Heart left ventricle (tissue), 16 donors: Measurements from ENCODE around the gene FCMR. TPM values are rescaled to one million over a fixed set of nuclear protein-coding genes. Genes with fewer than 3 reads are reported as not detected.

Experiments used
- ATAC-seq, 4 donors: fragments of 200-7000 bp; cut with Tn5 transposase; one replicate each; pipeline ENCODE4 v1.9.1; 2020 to 2022; ENCODE audit warnings: moderate library complexity in 4 of 4, mild to moderate bottlenecking in 3 of 4, moderate number of reproducible peaks in 1 of 4
- DNase-seq, 5 donors: peaks; one replicate each; pipeline ENCODE4 v3.0.0-alpha.2; 2020
- H3K27ac ChIP-seq, 12 donors: fragments of 200-600 bp; sonication (generic) in 4 of 12; one replicate each; pipeline versions ENCODE4 v1.5.0 to v1.8.0; 2016 to 2022; ENCODE audit warnings: mild to moderate bottlenecking in 2 of 12
- H3K27me3 ChIP-seq, 9 donors: fragments of 200-600 bp; sonication (generic) in 2 of 9; one replicate each; pipeline versions ENCODE4 v1.5.1 to v1.8.0; 2016 to 2022; ENCODE audit warnings: mild to moderate bottlenecking in 3 of 9
- H3K36me3 ChIP-seq, 9 donors: fragments of 200-600 bp; sonication (generic) in 2 of 9; one replicate each; pipeline versions ENCODE4 v1.5.0 to v1.8.0; 2018 to 2022; ENCODE audit warnings: mild to moderate bottlenecking in 2 of 9
- H3K4me1 ChIP-seq, 12 donors: fragments of 200-600 bp; sonication (generic) in 4 of 12; one replicate each; pipeline versions ENCODE4 v1.5.0 to v1.8.0; 2016 to 2022; ENCODE audit warnings: mild to moderate bottlenecking in 3 of 12
- H3K4me3 ChIP-seq, 12 donors: fragments of 200-600 bp; sonication (generic) in 4 of 12; one replicate each; pipeline versions ENCODE4 v1.5.0 to v1.8.0; 2017 to 2022; ENCODE audit warnings: mild to moderate bottlenecking in 9 of 12, moderate library complexity in 4 of 12
- H3K9me3 ChIP-seq, 12 donors: fragments of 200-600 bp; sonication (generic) in 4 of 12; one replicate each; pipeline versions ENCODE4 v1.5.0 to v1.8.0; 2016 to 2022; ENCODE audit warnings: mild to moderate bottlenecking in 1 of 12
- POLR2A ChIP-seq, 2 donors: fragments of 450-650 bp; IDR thresholded peaks; one replicate each; pipeline ENCODE4 v1.6.1; 2017; ENCODE audit warnings: antibody characterized with exemption in 2 of 2, mild to moderate bottlenecking in 2 of 2, moderate library complexity in 2 of 2
- WGBS, 4 donors: extraction: QIAGEN DNeasy Blood & Tissue Kit in 2 of 4; methylation state at CpG; one replicate each; pipeline versions ENCODE4 v1.1.5 to v1.1.7; 2013 to 2018; 5-methylcytosine and 5-hydroxymethylcytosine counted together
- intact Hi-C, 10 donors: fragments of 100-400 bp; cut with DNase I; formaldehyde crosslinking; loops; one replicate each; pipeline versions ENCODE4 v1.11.1 to v1.14.2; 2022
- polyA plus RNA-seq, 2 donors: library from polyadenylated mRNA; stranded (reverse); fragments of 200-250 nt; gene quantifications; one replicate each; pipeline ENCODE4 v1.2.3, GENCODE V29; 2013
- total RNA-seq, 9 donors: library from RNA; depleted of rRNA in 2 of 9; stranded (reverse); fragments of >200 nt in 2 of 9; fragmentation: NEBNext Ultra II Directional in 3 of 9; extraction: Animal tissue kit (Norgen Biotek cat#: 25700) in 3 of 9; gene quantifications; one replicate each; pipeline versions ENCODE4 v1.1.0 to v1.2.4, GENCODE V29; 2016 to 2023
- TF ChIP-seq, protein P1 (sequence below), 12 donors: fragments of 200-600 bp; sonication (generic) in 4 of 12; IDR thresholded peaks; one replicate each; pipeline versions ENCODE4 v1.5.0 to v1.8.0; 2018 to 2022; ENCODE audit warnings: antibody characterized with exemption in 12 of 12, mild to moderate bottlenecking in 5 of 12
- donor health status: ischemic (EF 13 %, LVEDD 7.1; RV severe dilation, severe dysfunction).
- donor health status: healthy with polysubstance abuse.
- donor health status: DM: no; HTN: yes; CAD: no.
- donor health status: DM: no; HTN: no; CAD: no.
- donor health status: ischemic (EF 25% LVEDD 6.9; RV normal size, moderate dysfunction).
- donor health status: ischemic (EF 25% LVEDD 5.7; RV mildly dilated, moderate dysfunction).
- donor health status: healthy.
- donor health status: DM: yes; HTN: yes; CAD: no.
- donor health status: ischemic (EF 35%, LVEDD 5.7; RV mildly dilated, moderate dysfunction).
- donor health status: nonischemic (EF 11% LVEDD 7.7; RV severe dilation, severe dysfunction).
- donor health status: DM: yes; HTN: yes; CAD: no.
- donor health status: PGD.
- donor health status: ischemic (EF 29% LVEDD 5.4; RV normal size, mild dysfunction).
- donor health status: nonischemic (EF 23%, LVEDD 6.1; RV moderate dilation, normal function).

The FCMR gene
- total and polyA plus RNA-seq, 11 donors = 0.99 to 16.3 (median 3.2) TPM

DNA sequence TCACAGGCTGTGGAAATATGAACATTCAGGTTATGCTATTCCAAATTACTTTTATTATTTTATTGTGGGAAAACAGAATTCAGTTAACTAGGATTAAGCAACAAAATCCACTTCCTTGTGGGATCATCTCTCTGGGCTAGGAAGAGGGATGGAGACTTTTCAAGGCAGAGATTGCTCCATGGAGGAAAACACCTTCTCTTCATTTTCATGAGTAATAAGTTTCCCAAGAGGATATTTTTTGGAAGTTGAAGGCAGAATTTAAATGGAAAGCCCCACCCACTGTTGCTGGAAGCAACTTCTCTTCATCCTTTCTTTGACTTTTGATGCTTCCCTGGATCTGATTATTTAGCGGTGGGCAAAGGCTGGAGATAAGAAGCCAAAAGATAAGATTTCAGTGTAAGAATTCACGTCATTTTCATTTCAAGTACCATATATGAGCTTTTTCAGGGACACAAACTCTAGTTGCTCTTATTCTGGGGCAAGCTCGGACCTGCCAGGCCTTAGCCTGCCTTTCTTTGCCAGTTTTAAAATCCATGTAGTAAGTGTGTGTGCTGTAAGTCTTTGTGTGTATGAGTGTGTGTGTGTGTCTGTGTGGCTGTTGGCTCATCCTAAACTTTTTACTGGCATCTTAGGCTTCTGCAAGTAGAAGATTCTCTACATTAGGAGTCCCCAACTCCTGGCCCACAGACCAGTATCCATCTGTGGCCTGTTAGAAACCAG lies 36.2 kb downstream of the FCMR start:
- H3K36me3 ChIP-seq = no peaks in the 10 kb centered on the region
- H3K9me3 ChIP-seq = no peaks in the 10 kb centered on the region
- H3K4me3 ChIP-seq = no peak overlapping the region
- no peak for TF ChIP-seq POLR2A (IDR thresholded peaks at IDR 0.05)
- TF ChIP-seq, protein P1, sequence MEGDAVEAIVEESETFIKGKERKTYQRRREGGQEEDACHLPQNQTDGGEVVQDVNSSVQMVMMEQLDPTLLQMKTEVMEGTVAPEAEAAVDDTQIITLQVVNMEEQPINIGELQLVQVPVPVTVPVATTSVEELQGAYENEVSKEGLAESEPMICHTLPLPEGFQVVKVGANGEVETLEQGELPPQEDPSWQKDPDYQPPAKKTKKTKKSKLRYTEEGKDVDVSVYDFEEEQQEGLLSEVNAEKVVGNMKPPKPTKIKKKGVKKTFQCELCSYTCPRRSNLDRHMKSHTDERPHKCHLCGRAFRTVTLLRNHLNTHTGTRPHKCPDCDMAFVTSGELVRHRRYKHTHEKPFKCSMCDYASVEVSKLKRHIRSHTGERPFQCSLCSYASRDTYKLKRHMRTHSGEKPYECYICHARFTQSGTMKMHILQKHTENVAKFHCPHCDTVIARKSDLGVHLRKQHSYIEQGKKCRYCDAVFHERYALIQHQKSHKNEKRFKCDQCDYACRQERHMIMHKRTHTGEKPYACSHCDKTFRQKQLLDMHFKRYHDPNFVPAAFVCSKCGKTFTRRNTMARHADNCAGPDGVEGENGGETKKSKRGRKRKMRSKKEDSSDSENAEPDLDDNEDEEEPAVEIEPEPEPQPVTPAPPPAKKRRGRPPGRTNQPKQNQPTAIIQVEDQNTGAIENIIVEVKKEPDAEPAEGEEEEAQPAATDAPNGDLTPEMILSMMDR (IDR thresholded peaks at IDR 0.05) = no peak
- ATAC-seq (no peak), DNase-seq (no peak)
- H3K27me3 ChIP-seq = peaks cover 0 to 3% (median 0%) of the 10 kb centered on the region in 9 donors
- H3K4me1 ChIP-seq = peaks cover 0 to 6% (median 0%) of the 10 kb centered on the region in 12 donors
- intact Hi-C loops = no loop called here
- 81 to 95% (median 85%) methylated on average over 3 of the region's 3 CpGs for WGBS, 4 donors
- H3K27ac ChIP-seq = no peak overlapping the region

DNA sequence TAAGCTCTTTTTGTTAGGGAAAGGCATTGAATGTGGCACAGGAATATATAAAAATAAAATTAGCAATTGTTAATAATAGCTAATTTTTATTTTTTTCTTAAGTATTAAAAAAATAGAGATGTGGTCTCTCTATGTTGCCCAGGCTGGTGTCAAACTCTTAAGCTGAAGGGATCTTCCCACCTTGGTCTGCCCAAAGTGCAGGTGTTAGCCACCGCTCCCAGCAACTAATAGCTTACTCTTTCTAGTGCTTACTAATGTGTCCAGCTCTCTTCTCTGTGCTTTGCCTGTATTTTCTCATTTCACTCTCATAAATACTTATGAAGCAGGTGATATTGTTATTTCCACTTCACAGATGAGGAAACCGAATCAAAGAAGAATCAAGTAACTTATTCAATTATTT lies 37.9 kb downstream of the FCMR start:
- TF ChIP-seq POLR2A (IDR thresholded peaks at IDR 0.05) = no peak
- TF ChIP-seq, protein P1 (IDR thresholded peaks at IDR 0.05) = no peak
- ATAC-seq (no peak), DNase-seq (no peak)
- peaks cover 0 to 8% (median 0%) of the 10 kb centered on the region in 12 donors for H3K9me3 ChIP-seq
- no peaks in the 10 kb centered on the region for H3K36me3 ChIP-seq
- H3K4me1 ChIP-seq = no peaks in the 10 kb centered on the region
- intact Hi-C loops = no loop called here
- no peak overlapping the region for H3K4me3 ChIP-seq
- no peak overlapping the region for H3K27ac ChIP-seq
- 89 to 96% (median 92%) methylated on average over 2 of the region's 2 CpGs for WGBS, 4 donors
- peaks cover 0 to 3% (median 0%) of the 10 kb centered on the region in 9 donors for H3K27me3 ChIP-seq

DNA sequence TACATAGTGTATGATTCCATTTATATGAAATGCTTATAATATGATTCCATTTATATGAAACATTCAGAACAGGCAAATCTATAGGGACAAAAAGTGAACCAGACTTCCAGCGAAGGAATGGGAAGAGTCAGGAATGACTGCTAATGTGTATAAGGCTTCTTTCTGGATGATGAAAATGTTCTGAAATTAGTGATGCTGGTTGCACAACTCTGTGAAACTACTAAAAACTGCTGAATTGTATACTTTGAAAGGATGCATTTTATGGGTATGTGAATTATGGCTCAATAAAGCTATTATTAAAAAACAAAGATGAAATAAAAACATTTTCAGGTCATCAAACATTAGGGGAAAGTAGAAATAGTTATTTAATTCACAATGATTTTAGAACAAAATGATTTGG lies 38.6 kb downstream of the FCMR start:
- Histone ChIP-seq H3K4me3 (no peak overlapping the region), H3K27ac (no peak overlapping the region), H3K27me3 (peaks cover 0 to 3% (median 0%) of the 10 kb centered on the region in 9 donors), H3K9me3 (peaks cover 0 to 15% (median 6%) of the 10 kb centered on the region in 12 donors), H3K4me1 (no peaks in the 10 kb centered on the region), H3K36me3 (no peaks in the 10 kb centered on the region)
- ATAC-seq (no peak), DNase-seq (no peak)
- intact Hi-C loops = no loop called here
- 88 to 100% (median 93%) methylated on average over 1 of the region's 1 CpG for WGBS, 4 donors
- no peak for TF ChIP-seq POLR2A (IDR thresholded peaks at IDR 0.05)

DNA sequence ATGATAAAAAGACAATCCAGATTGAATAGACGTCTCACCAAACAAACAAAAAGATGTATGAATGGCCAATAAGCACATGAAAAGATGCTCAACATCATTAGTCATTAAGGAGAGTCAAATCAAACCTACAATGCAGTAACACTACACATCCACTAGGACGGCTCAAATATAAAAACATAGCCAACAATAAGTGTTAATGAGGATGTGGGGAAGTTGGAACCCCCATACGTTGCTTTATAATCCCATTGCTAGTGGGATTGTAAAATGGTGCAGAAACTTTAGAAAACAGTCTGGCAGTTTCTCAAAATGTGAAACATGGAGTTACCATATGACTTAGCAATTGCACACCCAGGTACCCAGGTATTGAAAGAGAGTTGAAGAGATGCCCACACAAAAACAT lies 39.2 kb downstream of the FCMR start:
- H3K36me3 ChIP-seq = no peaks in the 10 kb centered on the region
- TF ChIP-seq, protein P1 (IDR thresholded peaks at IDR 0.05) = peak in 1 of 12 donors; percentile 35
- no peak for TF ChIP-seq POLR2A (IDR thresholded peaks at IDR 0.05)
- H3K9me3 ChIP-seq = peaks cover 0 to 21% (median 8%) of the 10 kb centered on the region in 12 donors
- no peak overlapping the region for H3K4me3 ChIP-seq
- 72 to 74% (median 74%) methylated on average over 3 of the region's 3 CpGs for WGBS, 4 donors
- no peak overlapping the region for H3K27ac ChIP-seq
- intact Hi-C loops = no loop called here
- no peaks in the 10 kb centered on the region for H3K4me1 ChIP-seq
- peaks cover 0 to 3% (median 0%) of the 10 kb centered on the region in 9 donors for H3K27me3 ChIP-seq
- ATAC-seq (no peak), DNase-seq (no peak)
